Type B pancreatic cell (in vitro differentiated cells): Measurements from ENCODE around the gene PSEN1. TPM values are rescaled to one million over a fixed set of nuclear protein-coding genes. Genes with fewer than 3 reads are reported as not detected.

Experiments
- DNase-seq: peaks from one replicate; pipeline ENCODE4 v3.0.0; 2021; ENCODE audit warnings: mixed read lengths; ENCODE audit not compliant: unreplicated experiment; ENCODE audit errors: extremely low spot score
- H3K27ac Mint-ChIP-seq: 2 replicates; pipeline ENCODE4 v1.8.0; 2021; ENCODE audit warnings: mild to moderate bottlenecking, mixed read lengths
- H3K27me3 Mint-ChIP-seq: 2 replicates; pipeline ENCODE4 v1.8.0; 2021; ENCODE audit warnings: mixed read lengths
- H3K36me3 Mint-ChIP-seq: 2 replicates; pipeline ENCODE4 v1.8.0; 2021; ENCODE audit warnings: mixed read lengths
- H3K4me1 Mint-ChIP-seq: one replicate; pipeline ENCODE4 v1.8.0; 2021; ENCODE audit warnings: mixed read lengths; ENCODE audit not compliant: unreplicated experiment
- H3K4me3 Mint-ChIP-seq: 2 replicates; pipeline ENCODE4 v1.8.0; 2021; ENCODE audit warnings: mild to moderate bottlenecking, mixed read lengths
- H3K9me3 Mint-ChIP-seq: 2 replicates; pipeline ENCODE4 v1.8.0; 2021; ENCODE audit warnings: mixed read lengths
- total RNA-seq: library from RNA; stranded (reverse); gene quantifications from 2 replicates; pipeline ENCODE4 v1.2.1, GENCODE V29; 2021; ENCODE audit warnings: low replicate concordance
- TF ChIP-seq, protein P1 (sequence below): fragments of 200-600 bp; sonication (generic); conservative IDR thresholded peaks from 2 replicates; pipeline ENCODE4 v1.5.0; 2021; ENCODE audit warnings: antibody characterized with exemption, mild to moderate bottlenecking

The PSEN1 gene
- total RNA-seq, 1 donor from 2014 or later: 58.9 TPM

DNA sequence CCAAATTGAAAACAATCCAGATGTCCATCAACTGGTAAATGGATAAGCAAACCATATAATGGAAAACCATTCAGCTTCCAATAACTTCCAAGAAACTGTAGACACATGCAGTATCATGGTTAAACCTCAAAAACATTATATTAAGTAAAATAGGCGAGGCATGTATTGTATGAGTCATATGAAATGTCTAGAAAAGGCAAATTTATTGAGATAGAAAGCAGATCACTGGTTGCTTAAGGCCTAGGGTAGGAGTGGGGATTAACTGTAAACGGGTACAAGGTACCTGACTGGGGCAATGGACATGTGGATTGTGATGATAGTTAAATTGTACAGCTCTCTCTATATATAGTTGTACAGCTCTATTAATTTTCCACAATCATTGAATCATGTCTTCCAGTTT lies 79.7 kb downstream of the PSEN1 start:
- Mint-ChIP-seq H3K9me3 (no peaks in the 10 kb centered on the region), H3K4me1 (peaks cover 3% of the 10 kb centered on the region), H3K27me3 (no peaks in the 10 kb centered on the region), H3K27ac (no peak overlapping the region), H3K4me3 (no peak overlapping the region), H3K36me3 (peaks cover 49% of the 10 kb centered on the region)
- TF ChIP-seq, protein P1, sequence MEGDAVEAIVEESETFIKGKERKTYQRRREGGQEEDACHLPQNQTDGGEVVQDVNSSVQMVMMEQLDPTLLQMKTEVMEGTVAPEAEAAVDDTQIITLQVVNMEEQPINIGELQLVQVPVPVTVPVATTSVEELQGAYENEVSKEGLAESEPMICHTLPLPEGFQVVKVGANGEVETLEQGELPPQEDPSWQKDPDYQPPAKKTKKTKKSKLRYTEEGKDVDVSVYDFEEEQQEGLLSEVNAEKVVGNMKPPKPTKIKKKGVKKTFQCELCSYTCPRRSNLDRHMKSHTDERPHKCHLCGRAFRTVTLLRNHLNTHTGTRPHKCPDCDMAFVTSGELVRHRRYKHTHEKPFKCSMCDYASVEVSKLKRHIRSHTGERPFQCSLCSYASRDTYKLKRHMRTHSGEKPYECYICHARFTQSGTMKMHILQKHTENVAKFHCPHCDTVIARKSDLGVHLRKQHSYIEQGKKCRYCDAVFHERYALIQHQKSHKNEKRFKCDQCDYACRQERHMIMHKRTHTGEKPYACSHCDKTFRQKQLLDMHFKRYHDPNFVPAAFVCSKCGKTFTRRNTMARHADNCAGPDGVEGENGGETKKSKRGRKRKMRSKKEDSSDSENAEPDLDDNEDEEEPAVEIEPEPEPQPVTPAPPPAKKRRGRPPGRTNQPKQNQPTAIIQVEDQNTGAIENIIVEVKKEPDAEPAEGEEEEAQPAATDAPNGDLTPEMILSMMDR: no peak
- DNase-seq: no peak

DNA sequence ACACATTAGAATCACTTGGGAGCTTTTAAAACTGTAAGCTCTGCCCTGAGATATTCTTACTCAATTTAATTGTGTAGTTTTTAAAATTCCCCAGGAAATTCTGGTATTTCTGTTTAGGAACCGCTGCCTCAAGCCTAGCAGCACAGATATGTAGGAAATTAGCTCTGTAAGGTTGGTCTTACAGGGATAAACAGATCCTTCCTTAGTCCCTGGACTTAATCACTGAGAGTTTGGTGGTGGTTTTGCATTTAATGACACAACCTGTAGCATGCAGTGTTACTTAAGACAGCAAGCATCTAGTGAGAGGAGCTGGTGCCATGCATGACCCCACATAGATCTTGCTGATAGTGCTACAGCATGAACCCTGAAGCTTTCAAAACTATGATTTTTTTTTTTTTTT lies 81.1 kb downstream of the PSEN1 start:
- no peak for DNase-seq
- Mint-ChIP-seq H3K27ac (no peak overlapping the region), H3K4me1 (peaks cover 7% of the 10 kb centered on the region), H3K27me3 (no peaks in the 10 kb centered on the region), H3K4me3 (no peak overlapping the region), H3K36me3 (peaks cover 49% of the 10 kb centered on the region), H3K9me3 (no peaks in the 10 kb centered on the region)
- TF ChIP-seq, protein P1: no peak

DNA sequence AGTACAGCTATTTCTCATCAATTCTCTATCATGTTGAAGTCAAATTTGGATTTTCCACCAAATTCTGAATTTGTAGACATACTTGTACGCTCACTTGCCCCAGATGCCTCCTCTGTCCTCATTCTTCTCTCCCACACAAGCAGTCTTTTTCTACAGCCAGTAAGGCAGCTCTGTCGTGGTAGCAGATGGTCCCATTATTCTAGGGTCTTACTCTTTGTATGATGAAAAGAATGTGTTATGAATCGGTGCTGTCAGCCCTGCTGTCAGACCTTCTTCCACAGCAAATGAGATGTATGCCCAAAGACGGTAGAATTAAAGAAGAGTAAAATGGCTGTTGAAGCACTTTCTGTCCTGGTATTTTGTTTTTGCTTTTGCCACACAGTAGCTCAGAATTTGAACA lies 83.8 kb downstream of the PSEN1 start:
- H3K9me3 Mint-ChIP-seq: no peaks in the 10 kb centered on the region
- peaks cover 7% of the 10 kb centered on the region for H3K4me1 Mint-ChIP-seq
- no peaks in the 10 kb centered on the region for H3K27me3 Mint-ChIP-seq
- peaks cover 39% of the 10 kb centered on the region for H3K36me3 Mint-ChIP-seq
- no peak for DNase-seq
- no peak overlapping the region for H3K4me3 Mint-ChIP-seq
- TF ChIP-seq, protein P1: no peak
- H3K27ac Mint-ChIP-seq: no peak overlapping the region

DNA sequence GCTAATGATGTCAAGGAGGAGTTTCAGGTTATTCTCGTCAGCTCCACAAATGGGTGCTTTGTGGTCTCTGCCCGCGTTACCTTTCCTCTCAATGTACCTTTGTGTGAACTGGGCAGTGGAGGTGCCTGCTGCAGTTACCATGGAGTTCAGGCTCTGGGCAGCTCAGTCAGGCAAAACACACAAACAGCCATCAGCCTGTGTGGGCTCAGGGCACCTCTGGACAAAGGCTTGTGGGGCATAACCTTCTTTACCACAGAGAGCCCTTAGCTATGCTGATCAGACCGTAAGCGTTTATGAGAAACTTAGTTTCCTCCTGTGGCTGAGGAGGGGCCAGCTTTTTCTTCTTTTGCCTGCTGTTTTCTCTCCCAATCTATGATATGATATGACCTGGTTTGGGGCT lies 84.3 kb downstream of the PSEN1 start:
- H3K9me3 Mint-ChIP-seq: no peaks in the 10 kb centered on the region
- no peaks in the 10 kb centered on the region for H3K27me3 Mint-ChIP-seq
- no peak for DNase-seq
- H3K36me3 Mint-ChIP-seq: peaks cover 39% of the 10 kb centered on the region
- peaks cover 7% of the 10 kb centered on the region for H3K4me1 Mint-ChIP-seq
- H3K27ac Mint-ChIP-seq: no peak overlapping the region
- no peak overlapping the region for H3K4me3 Mint-ChIP-seq
- TF ChIP-seq, protein P1: no peak

DNA sequence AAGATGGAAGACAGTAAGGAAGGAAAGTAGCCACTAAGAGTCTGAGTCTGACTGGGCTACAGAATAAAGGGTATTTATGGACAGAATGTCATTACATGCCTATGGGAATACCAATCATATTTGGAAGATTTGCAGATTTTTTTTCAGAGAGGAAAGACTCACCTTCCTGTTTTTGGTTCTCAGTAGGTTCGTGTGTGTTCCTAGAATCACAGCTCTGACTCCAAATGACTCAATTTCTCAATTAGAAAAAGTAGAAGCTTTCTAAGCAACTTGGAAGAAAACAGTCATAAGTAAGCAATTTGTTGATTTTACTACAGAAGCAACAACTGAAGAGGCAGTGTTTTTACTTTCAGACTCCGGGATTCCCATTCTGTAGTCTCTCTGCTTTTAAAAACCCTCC lies 85.6 kb downstream of the PSEN1 start:
- peaks cover 7% of the 10 kb centered on the region for H3K4me1 Mint-ChIP-seq
- no peak overlapping the region for H3K4me3 Mint-ChIP-seq
- H3K9me3 Mint-ChIP-seq: no peaks in the 10 kb centered on the region
- H3K27ac Mint-ChIP-seq: no peak overlapping the region
- peaks cover 32% of the 10 kb centered on the region for H3K36me3 Mint-ChIP-seq
- TF ChIP-seq, protein P1: no peak
- no peak for DNase-seq
- no peaks in the 10 kb centered on the region for H3K27me3 Mint-ChIP-seq

DNA sequence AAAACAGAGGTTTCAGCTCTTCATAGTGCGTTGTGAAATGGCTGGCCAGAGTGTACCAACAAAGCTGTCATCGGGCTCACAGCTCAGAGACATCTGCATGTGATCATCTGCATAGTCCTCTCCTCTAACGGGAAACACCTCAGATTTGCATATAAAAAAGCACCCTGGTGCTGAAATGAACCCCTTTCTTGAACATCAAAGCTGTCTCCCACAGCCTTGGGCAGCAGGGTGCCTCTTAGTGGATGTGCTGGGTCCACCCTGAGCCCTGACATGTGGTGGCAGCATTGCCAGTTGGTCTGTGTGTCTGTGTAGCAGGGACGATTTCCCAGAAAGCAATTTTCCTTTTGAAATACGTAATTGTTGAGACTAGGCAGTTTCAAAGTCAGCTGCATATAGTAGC lies 86.7 kb downstream of the PSEN1 start:
- H3K36me3 Mint-ChIP-seq: peaks cover 26% of the 10 kb centered on the region
- H3K4me3 Mint-ChIP-seq: no peak overlapping the region
- no peaks in the 10 kb centered on the region for H3K9me3 Mint-ChIP-seq
- no peaks in the 10 kb centered on the region for H3K27me3 Mint-ChIP-seq
- TF ChIP-seq, protein P1: no peak
- peaks cover 7% of the 10 kb centered on the region for H3K4me1 Mint-ChIP-seq
- no peak for DNase-seq
- H3K27ac Mint-ChIP-seq: no peak overlapping the region
